ENCODE results near the gene ALDH18A1. TPM values are rescaled to one million over a fixed set of nuclear protein-coding genes. Genes with fewer than 3 reads are reported as not detected.

Gene ALDH18A1
- total RNA-seq, 1 experiment from 2014 or later = 114 TPM

GRCh38 chr10:95559471-95559870 is 97.0 kb downstream of the ALDH18A1 start:
- no peak overlapping the region for H4K91ac ChIP-seq (ENCODE audit: insufficient read length, low read depth, low read length)

More at GRCh38 chr10:95559471-95559870, 97.0 kb downstream of the ALDH18A1 start:
- WGBS (ENCODE audit: extremely low coverage, insufficient read length, low lambda C conversion rate) = no CpG with 5 or more reads among the region's 4 CpGs
- H4K20me1 ChIP-seq (ENCODE audit: control insufficient read depth, insufficient read depth, insufficient read length) = no peaks in the 10 kb centered on the region
- no peak overlapping the region for H3K4ac ChIP-seq (ENCODE audit: low read depth, low read length)
- H2BK120ac ChIP-seq (ENCODE audit: low read depth, low read length, poor library complexity, severe bottlenecking) = no peak overlapping the region
- H3K4me1 ChIP-seq (ENCODE audit: insufficient read depth, low read length) = peaks cover 12% of the 10 kb centered on the region
- H2BK20ac ChIP-seq (ENCODE audit: low read depth, low read length, poor library complexity, severe bottlenecking) = no peak overlapping the region
- Mint-ChIP-seq H3K27ac (peak overlapping the region in 2 of 3 experiments; percentile 6 to 88; a peak in 4 of 7 replicates), H3K4me1 (peaks cover 43 to 49% of the 10 kb centered on the region in 2 experiments), H3K9me3 (peaks cover 0 to 2% of the 10 kb centered on the region in 2 experiments; a peak in 1 of 5 replicates), H3K36me3 (ENCODE audit: insufficient read depth in 1 of 3, low read depth in 3 of 3) (no peaks in the 10 kb centered on the region), H3K27me3 (ENCODE audit: low read depth) (peaks cover 9% of the 10 kb centered on the region), H3K4me3 (peak overlapping the region; percentile 94 to 99)
- no peak for TF ChIP-seq CTCF (conservative IDR thresholded peaks at IDR 0.05)
- H3K18ac ChIP-seq (ENCODE audit: insufficient read length, low read depth, low read length) = no peak overlapping the region
- peak overlapping the region; percentile 85 for H3K4me2 ChIP-seq (ENCODE audit: insufficient read depth, insufficient read length, low read length)
- H2AK5ac ChIP-seq (ENCODE audit: insufficient read length, low read length) = no peak overlapping the region
- H3K27me3 ChIP-seq (ENCODE audit: insufficient read depth, low read length) = no peaks in the 10 kb centered on the region
- H3K9me3 ChIP-seq (ENCODE audit: control insufficient read depth, low read depth, low read length) = no peaks in the 10 kb centered on the region
- H3T11ph ChIP-seq (ENCODE audit: low read length) = no peak overlapping the region
- peaks cover 2% of the 10 kb centered on the region; the same call in 1 of the 2 replicates for H3K79me2 ChIP-seq (ENCODE audit: insufficient read depth, low read length)
- no peak overlapping the region for H4K5ac ChIP-seq (ENCODE audit: insufficient read length, low read depth, low read length)
- H2AFZ ChIP-seq (ENCODE audit: low read length) = no peak overlapping the region
- peak; percentile 60 for DNase-seq
- H3K79me1 ChIP-seq (ENCODE audit: insufficient read depth, low read depth, low read length, poor library complexity, severe bottlenecking) = peaks cover 6% of the 10 kb centered on the region
- H3K23me2 ChIP-seq (ENCODE audit: insufficient read length, low read depth, low read length, poor library complexity, severe bottlenecking) = peaks cover 17% of the 10 kb centered on the region
- H4K8ac ChIP-seq (replicated peaks; ENCODE audit: insufficient read length, low read depth, low read length) = no peak overlapping the region
- H3K56ac ChIP-seq (ENCODE audit: insufficient read length, low read depth, low read length) = no peak overlapping the region
- H2BK12ac ChIP-seq (ENCODE audit: insufficient read length, low read depth, low read length) = no peak overlapping the region
- no peak overlapping the region for H3K9ac ChIP-seq (ENCODE audit: extremely low read depth, insufficient read length, low read length)
- H2BK15ac ChIP-seq (ENCODE audit: low read depth, low read length) = no peak overlapping the region
- H3K27ac ChIP-seq (ENCODE audit: insufficient read length, low read depth, low read length) = no peak overlapping the region
- H2BK5ac ChIP-seq (ENCODE audit: insufficient read length, low read length) = no peak overlapping the region
- no peak overlapping the region for H3K23ac ChIP-seq (ENCODE audit: insufficient read length, low read depth, low read length)
- no peak overlapping the region; the same call in 1 of the 2 replicates for H3K14ac ChIP-seq (ENCODE audit: insufficient read depth, low read length)

All from H9 (cell line).